NCI-H1417 treated with DMSO at 0.1 percent for 48 hours (cell line): Measurements from ENCODE around the gene ALOX5.
"Not testable (repeated sequence)": the region's sequence is repeated elsewhere in the genome, so short reads cannot be mapped to it uniquely, and the experiment has no call there.

Experiments
- DNase-seq: peaks from one replicate; lab custom pipeline; 2025; lab: John Stamatoyannopoulos, UW

The ALOX5 gene

GRCh38 chr10:45404770-45405120, 30.7 kb downstream of the ALOX5 start:
- no peak for DNase-seq

GRCh38 chr10:45407542-45407941, 33.5 kb downstream of the ALOX5 start:
- no peak for DNase-seq

GRCh38 chr10:45408421-45409319, 34.7 kb downstream of the ALOX5 start:
- no peak for DNase-seq

- not testable (repeated sequence) for DNase-seq
These were observed 35.3 kb downstream of the ALOX5 start for GRCh38 chr10:45409347-45409746.

GRCh38 chr10:45409782-45410181, 35.8 kb downstream of the ALOX5 start:
- no peak for DNase-seq

GRCh38 chr10:45410489-45410806, 36.4 kb downstream of the ALOX5 start:
- DNase-seq: no peak

- DNase-seq: no peak
These were observed 37.0 kb downstream of the ALOX5 start for GRCh38 chr10:45410807-45411606.

- no peak for DNase-seq
These were observed 37.6 kb downstream of the ALOX5 start for GRCh38 chr10:45411607-45411940.

- not testable (repeated sequence) for DNase-seq
These were observed 41.0 kb downstream of the ALOX5 start for GRCh38 chr10:45415062-45415461.

GRCh38 chr10:45416603-45417002, 42.6 kb downstream of the ALOX5 start:
- no peak for DNase-seq

- DNase-seq: no peak
These were observed 43.7 kb downstream of the ALOX5 start for GRCh38 chr10:45417746-45418145.

GRCh38 chr10:45418417-45418848, 44.4 kb downstream of the ALOX5 start:
- DNase-seq: no peak

GRCh38 chr10:45418849-45419675, 45.0 kb downstream of the ALOX5 start:
- DNase-seq: no peak

- DNase-seq: no peak
These were observed 45.6 kb downstream of the ALOX5 start for GRCh38 chr10:45419676-45420025.

GRCh38 chr10:45420453-45421192, 46.6 kb downstream of the ALOX5 start:
- no peak for DNase-seq

- DNase-seq: no peak
These were observed 47.4 kb downstream of the ALOX5 start for GRCh38 chr10:45421221-45422097.

GRCh38 chr10:45422207-45422865, 48.3 kb downstream of the ALOX5 start:
- DNase-seq: no peak

GRCh38 chr10:45422866-45423659, 49.0 kb downstream of the ALOX5 start:
- no peak for DNase-seq

GRCh38 chr10:45423976-45424499, 50.0 kb downstream of the ALOX5 start:
- no peak for DNase-seq
